Panc1 (cell line): Measurements from ENCODE around the gene GBA3.

Source experiments
- CTCF ChIP-seq: fragments of 450-650 bp; IDR thresholded peaks from 2 replicates; pipeline ENCODE4 v1.5.1; 2017; ENCODE audit warnings: mild to moderate bottlenecking
- POLR2AphosphoS5 ChIP-seq: IDR thresholded peaks from 2 replicates; pipeline ENCODE4 v1.6.1; 2012; ENCODE audit warnings: mild to moderate bottlenecking, low read depth, low read length, moderate library complexity
- REST ChIP-seq, 2 experiments: IDR thresholded peaks; 2 replicates each; pipeline ENCODE4 v1.6.1; 2011 to 2012; ENCODE audit warnings: low read depth in 2 of 2, control low read depth in 1 of 2, low read length in 1 of 2, mild to moderate bottlenecking in 1 of 2, moderate library complexity in 1 of 2; ENCODE audit not compliant: insufficient read depth in 1 of 2
- SIN3A ChIP-seq: IDR thresholded peaks from 2 replicates; pipeline ENCODE4 v1.6.1; 2012; ENCODE audit warnings: low read depth, mild to moderate bottlenecking, low read length, moderate library complexity, borderline replicate concordance; ENCODE audit not compliant: insufficient read depth
- TCF7L2 ChIP-seq: IDR thresholded peaks from 2 replicates; pipeline ENCODE4 v1.6.1; 2011; ENCODE audit warnings: mild to moderate bottlenecking, low read depth, low read length, inconsistent platforms

- TF ChIP-seq CTCF (no peak), POLR2AphosphoS5 (no peak), TCF7L2 (no peak), REST (IDR thresholded peaks at IDR 0.05; ENCODE audit: insufficient read depth in 1 of 2, low read depth in 2 of 2, low read length in 1 of 2) (no peak), SIN3A (no peak)
These were observed 37.3 kb downstream of the GBA3 start for GRCh38 chr4:22730021-22730420.
